IPS-20b (cell line): ENCODE measurements around the gene THSD7A.

Experiments used
- H3K27ac ChIP-seq: one replicate; pipeline ENCODE4 v1.5.1; 2013; ENCODE audit warnings: low read length
- H3K27me3 ChIP-seq: 2 replicates; pipeline ENCODE4 v1.6.1; 2013; ENCODE audit warnings: mild to moderate bottlenecking, low read length, inconsistent platforms; ENCODE audit not compliant: insufficient read depth
- H3K36me3 ChIP-seq: 2 replicates; pipeline ENCODE4 v1.6.1; 2013; ENCODE audit warnings: low read depth, mild to moderate bottlenecking, inconsistent platforms, low read length, moderate library complexity; ENCODE audit not compliant: insufficient read depth
- H3K4me1 ChIP-seq: 2 replicates; pipeline ENCODE4 v1.6.1; 2013; ENCODE audit warnings: mild to moderate bottlenecking, control low read depth, inconsistent platforms, low read length, moderate library complexity; ENCODE audit not compliant: insufficient read depth
- H3K4me3 ChIP-seq: 2 replicates; pipeline ENCODE4 v1.5.1; 2013; ENCODE audit warnings: mild to moderate bottlenecking, low read length, inconsistent platforms
- H3K9ac ChIP-seq: 2 replicates; pipeline ENCODE4 v1.6.1; 2013; ENCODE audit warnings: low read depth, mild to moderate bottlenecking, inconsistent platforms, low read length, moderate library complexity
- H3K9me3 ChIP-seq: 2 replicates; pipeline ENCODE4 v1.6.1; 2013; ENCODE audit warnings: mild to moderate bottlenecking, low read depth, low read length, inconsistent platforms; ENCODE audit not compliant: insufficient read depth

The THSD7A gene

DNA sequence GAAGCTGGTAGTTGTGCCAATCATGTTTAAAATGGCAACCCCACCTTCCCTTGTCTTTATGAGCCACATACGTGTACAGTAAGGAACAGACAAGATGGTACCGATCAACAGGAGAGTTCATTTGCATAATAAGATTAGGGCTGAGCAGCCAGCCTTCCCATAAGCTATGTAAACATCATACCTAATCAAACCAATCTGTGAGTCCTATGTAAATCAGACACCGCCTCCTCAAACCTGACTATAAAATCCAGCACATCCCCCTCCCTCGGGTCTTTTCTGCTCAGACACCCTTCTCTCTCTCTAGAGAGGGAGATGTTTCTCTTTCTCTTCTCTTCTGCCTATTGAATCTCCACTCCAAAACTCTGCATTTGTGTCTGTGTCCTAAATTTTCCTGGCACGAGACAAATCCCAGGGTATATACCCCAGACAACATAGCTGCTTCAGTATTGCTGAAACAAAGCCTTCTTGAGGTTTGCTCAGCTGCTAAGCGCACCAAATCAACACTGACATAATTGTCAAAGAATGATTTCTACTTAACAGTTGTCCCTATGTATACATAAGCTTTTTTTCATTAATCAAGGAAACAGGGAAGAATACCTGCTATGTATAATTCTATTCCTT, 279.2 kb downstream of the THSD7A start:
- Histone ChIP-seq H3K4me3 (no peak overlapping the region), H3K9me3 (no peaks in the 10 kb centered on the region), H3K27me3 (no peaks in the 10 kb centered on the region), H3K27ac (no peak overlapping the region), H3K4me1 (peaks cover 5% of the 10 kb centered on the region; the same call in 1 of the 2 replicates), H3K9ac (no peak overlapping the region), H3K36me3 (no peaks in the 10 kb centered on the region)

- H3K9ac ChIP-seq: no peak overlapping the region
- H3K36me3 ChIP-seq: no peaks in the 10 kb centered on the region
- H3K27ac ChIP-seq: no peak overlapping the region
- no peaks in the 10 kb centered on the region for H3K9me3 ChIP-seq
- no peaks in the 10 kb centered on the region for H3K27me3 ChIP-seq
- no peaks in the 10 kb centered on the region for H3K4me1 ChIP-seq
- no peak overlapping the region for H3K4me3 ChIP-seq
These were observed 280.5 kb downstream of the THSD7A start for GRCh38 chr7:11551470-11551869.

DNA sequence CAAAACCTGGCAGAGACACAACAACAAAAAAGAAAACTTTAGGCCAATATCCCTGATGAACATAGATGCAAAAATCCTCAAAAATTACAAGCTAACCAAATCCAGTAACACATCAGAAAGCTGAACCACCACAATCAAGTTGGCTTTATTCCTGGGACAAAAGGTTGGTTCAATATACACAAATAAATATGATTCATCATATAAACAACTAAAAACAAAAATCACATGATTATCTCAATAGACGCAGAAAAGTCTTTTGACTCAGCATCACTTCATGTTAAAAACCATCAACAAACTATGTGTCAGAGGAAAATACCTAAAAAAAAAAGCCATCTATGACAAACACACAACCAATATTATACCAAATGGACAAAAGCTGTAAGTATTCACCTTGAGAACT, 283.5 kb downstream of the THSD7A start:
- H3K9ac ChIP-seq: no peak overlapping the region
- H3K4me1 ChIP-seq: no peaks in the 10 kb centered on the region
- H3K36me3 ChIP-seq: no peaks in the 10 kb centered on the region
- no peak overlapping the region for H3K4me3 ChIP-seq
- H3K9me3 ChIP-seq: no peaks in the 10 kb centered on the region
- no peak overlapping the region for H3K27ac ChIP-seq
- no peaks in the 10 kb centered on the region for H3K27me3 ChIP-seq

GRCh38 chr7:11541330-11541729, 290.7 kb downstream of the THSD7A start:
- H3K27me3 ChIP-seq: no peaks in the 10 kb centered on the region
- H3K4me3 ChIP-seq: no peak overlapping the region
- H3K9ac ChIP-seq: no peak overlapping the region
- H3K4me1 ChIP-seq: peaks cover 5% of the 10 kb centered on the region; the same call in 1 of the 2 replicates
- H3K36me3 ChIP-seq: no peaks in the 10 kb centered on the region
- H3K27ac ChIP-seq: no peak overlapping the region
- H3K9me3 ChIP-seq: no peaks in the 10 kb centered on the region

GRCh38 chr7:11540271-11540761, 291.7 kb downstream of the THSD7A start:
- Histone ChIP-seq H3K27ac (no peak overlapping the region), H3K27me3 (no peaks in the 10 kb centered on the region), H3K36me3 (no peaks in the 10 kb centered on the region), H3K4me1 (peaks cover 5% of the 10 kb centered on the region; the same call in 1 of the 2 replicates), H3K9ac (no peak overlapping the region), H3K4me3 (no peak overlapping the region), H3K9me3 (no peaks in the 10 kb centered on the region)

GRCh38 chr7:11539853-11540252, 292.1 kb downstream of the THSD7A start:
- Histone ChIP-seq H3K27ac (no peak overlapping the region), H3K36me3 (no peaks in the 10 kb centered on the region), H3K9me3 (no peaks in the 10 kb centered on the region), H3K27me3 (no peaks in the 10 kb centered on the region), H3K4me1 (peaks cover 5% of the 10 kb centered on the region; the same call in 1 of the 2 replicates), H3K4me3 (no peak overlapping the region), H3K9ac (no peak overlapping the region)

DNA sequence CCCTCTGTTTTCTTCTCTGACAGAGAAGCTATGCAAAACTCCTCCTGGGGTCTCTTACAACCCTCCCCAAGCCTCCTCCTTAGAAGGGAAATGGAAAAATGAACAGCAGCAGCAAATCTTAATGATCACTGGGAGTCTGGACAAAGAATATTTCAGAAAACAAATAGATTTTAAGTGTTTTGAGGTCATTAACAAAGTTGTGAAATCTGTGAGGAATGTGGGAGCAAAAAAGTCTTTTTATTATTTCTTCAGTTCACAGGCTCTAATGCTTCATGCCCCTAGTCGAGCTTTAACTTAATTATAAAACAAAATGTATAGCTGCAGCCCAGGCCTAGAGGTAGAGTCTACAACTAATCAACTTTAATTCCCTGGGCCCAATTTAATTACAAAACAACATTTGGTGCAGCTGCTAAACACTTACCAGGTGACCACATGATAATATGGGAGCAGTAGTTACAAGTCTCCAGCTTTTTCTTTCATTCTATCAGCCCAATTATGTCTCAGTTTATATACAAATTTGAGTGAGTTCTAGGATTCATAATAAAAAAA, 293.2 kb downstream of the THSD7A start:
- Histone ChIP-seq H3K9ac (no peak overlapping the region), H3K9me3 (no peaks in the 10 kb centered on the region), H3K27me3 (no peaks in the 10 kb centered on the region), H3K27ac (no peak overlapping the region), H3K36me3 (no peaks in the 10 kb centered on the region), H3K4me1 (peaks cover 5% of the 10 kb centered on the region; the same call in 1 of the 2 replicates), H3K4me3 (no peak overlapping the region)

- Histone ChIP-seq H3K36me3 (no peaks in the 10 kb centered on the region), H3K27me3 (no peaks in the 10 kb centered on the region; the same call in 1 of the 2 replicates), H3K9me3 (no peaks in the 10 kb centered on the region), H3K27ac (no peak overlapping the region), H3K4me1 (peaks cover 4% of the 10 kb centered on the region; the same call in 1 of the 2 replicates), H3K9ac (no peak overlapping the region), H3K4me3 (no peak overlapping the region)
These were observed 298.7 kb downstream of the THSD7A start for GRCh38 chr7:11533229-11533820.

DNA sequence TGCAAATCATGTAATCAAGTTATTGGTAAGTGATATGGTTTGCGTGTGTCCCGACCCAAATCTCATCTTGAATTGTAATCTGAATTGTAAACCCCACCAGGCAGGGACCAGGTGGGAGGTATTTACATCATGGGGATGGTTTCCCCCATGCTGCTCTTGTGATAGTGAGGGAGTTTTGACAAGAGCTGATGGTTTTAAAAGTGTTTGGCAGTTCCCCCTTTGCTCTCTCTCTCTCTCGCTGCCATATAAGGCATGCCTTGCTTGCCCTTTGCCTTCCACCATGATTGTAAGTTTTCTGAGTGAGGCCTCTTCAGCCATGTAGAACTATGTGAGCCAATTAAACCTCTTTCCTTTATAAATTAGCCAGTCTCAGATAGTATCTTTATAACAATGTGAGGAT, 302.6 kb downstream of the THSD7A start:
- no peaks in the 10 kb centered on the region for H3K36me3 ChIP-seq
- no peak overlapping the region for H3K4me3 ChIP-seq
- H3K27me3 ChIP-seq: peaks cover 3% of the 10 kb centered on the region; the same call in 1 of the 2 replicates
- H3K27ac ChIP-seq: no peak overlapping the region
- H3K9me3 ChIP-seq: peaks cover 7% of the 10 kb centered on the region
- peaks cover 9% of the 10 kb centered on the region; the same call in 1 of the 2 replicates for H3K4me1 ChIP-seq
- H3K9ac ChIP-seq: no peak overlapping the region

DNA sequence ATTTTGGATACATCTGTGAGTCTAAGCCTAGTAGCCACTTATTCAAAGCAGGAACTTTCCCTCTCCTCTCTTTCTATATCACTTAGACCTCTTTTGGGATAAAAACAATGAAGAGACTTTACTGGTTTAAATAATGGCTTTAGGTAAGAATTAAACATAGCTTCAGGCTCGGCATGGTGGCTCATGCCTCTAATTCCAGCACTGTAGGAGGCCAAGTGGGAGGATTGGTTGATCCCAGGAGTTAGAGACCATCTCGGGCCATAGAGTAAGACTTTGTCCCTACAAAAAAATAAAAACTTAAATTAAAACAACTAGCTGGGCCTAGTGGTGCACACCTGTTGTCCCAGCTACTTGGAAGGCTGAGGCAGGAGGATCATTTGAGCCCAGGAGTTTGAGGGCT, 304.3 kb downstream of the THSD7A start:
- Histone ChIP-seq H3K36me3 (no peaks in the 10 kb centered on the region), H3K9ac (no peak overlapping the region), H3K9me3 (peaks cover 7% of the 10 kb centered on the region), H3K27ac (no peak overlapping the region), H3K4me1 (peaks cover 9% of the 10 kb centered on the region; the same call in 1 of the 2 replicates), H3K27me3 (peaks cover 3% of the 10 kb centered on the region; the same call in 1 of the 2 replicates), H3K4me3 (no peak overlapping the region)

DNA sequence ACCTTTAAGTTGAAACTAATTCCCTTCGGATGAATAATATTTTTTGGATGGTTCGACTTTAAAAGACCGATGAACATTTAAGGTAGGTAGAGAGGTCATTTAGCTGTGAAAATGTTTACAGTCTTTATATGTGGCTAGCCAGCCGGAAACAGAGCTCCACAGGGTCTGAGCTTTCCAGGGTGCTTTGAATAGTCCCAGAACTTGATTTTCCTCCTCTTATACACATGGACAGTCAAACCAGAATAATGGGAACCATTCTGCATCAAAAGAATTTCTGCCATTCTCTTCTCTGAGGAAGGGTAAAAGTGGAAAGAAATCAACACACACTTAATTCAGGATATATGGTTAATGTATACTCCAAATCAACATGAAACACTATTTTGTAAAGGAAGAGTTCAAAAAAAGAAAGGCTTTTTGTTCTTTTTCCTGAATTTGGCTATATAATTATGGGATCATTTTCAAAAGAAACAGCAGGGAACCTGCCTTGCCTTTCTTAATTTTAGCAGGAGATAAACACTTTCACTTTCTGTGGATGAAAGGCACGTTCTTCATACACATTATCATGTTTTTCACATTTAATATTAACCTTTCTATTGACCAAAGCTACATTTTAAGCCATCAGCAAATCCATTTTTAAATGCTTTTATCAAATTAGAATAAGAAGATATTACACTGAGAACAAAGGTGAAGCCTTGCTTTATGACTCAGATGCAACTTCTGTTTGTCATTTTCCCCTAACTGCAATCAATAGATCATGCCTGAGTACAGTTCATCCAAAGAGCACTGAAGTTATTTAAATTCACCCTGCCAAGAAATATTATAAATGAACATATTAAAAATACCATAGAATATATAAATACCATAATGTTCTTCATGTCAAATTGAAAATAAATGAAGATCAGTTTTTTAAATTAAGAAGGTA, 307.3 kb downstream of the THSD7A start:
- no peak overlapping the region for H3K9ac ChIP-seq
- H3K4me3 ChIP-seq: no peak overlapping the region
- H3K36me3 ChIP-seq: no peaks in the 10 kb centered on the region
- peaks cover 7% of the 10 kb centered on the region for H3K9me3 ChIP-seq
- H3K4me1 ChIP-seq: peaks cover 6% of the 10 kb centered on the region; the same call in 1 of the 2 replicates
- peaks cover 3% of the 10 kb centered on the region; the same call in 1 of the 2 replicates for H3K27me3 ChIP-seq
- H3K27ac ChIP-seq: no peak overlapping the region
